SK-N-SH (cell line): ENCODE measurements around the gene RALGDS.

Experiments used
- ELF1 ChIP-seq: IDR thresholded peaks from 2 replicates; pipeline ENCODE4 v1.4.0; 2012
- EP300 ChIP-seq, 2 experiments: IDR thresholded peaks; 2 replicates each; pipeline versions ENCODE4 v1.4.0 to v1.6.1; 2012; ENCODE audit warnings: borderline replicate concordance in 1 of 2, low read depth in 1 of 2, low read length in 1 of 2
- EZH2phosphoT487 ChIP-seq: fragments of 200-600 bp; sonication (generic); IDR thresholded peaks from 2 replicates; pipeline ENCODE4 v1.6.1; 2017; ENCODE audit warnings: low read depth, mixed run types, mild to moderate bottlenecking, antibody characterized with exemption, moderate library complexity, borderline replicate concordance
- MXI1 ChIP-seq: IDR thresholded peaks from 2 replicates; pipeline ENCODE4 v1.6.1; 2012; ENCODE audit warnings: mild to moderate bottlenecking, low read depth, low read length, improper control_type of control experiment
- POLR2AphosphoS5 ChIP-seq: IDR thresholded peaks from 2 replicates; pipeline ENCODE4 v1.6.1; 2012; ENCODE audit warnings: low read depth, low read length
- TAF1 ChIP-seq: IDR thresholded peaks from 2 replicates; pipeline ENCODE4 v1.6.1; 2012; ENCODE audit warnings: low read depth, mild to moderate bottlenecking, low read length, moderate library complexity, borderline replicate concordance
- TCF12 ChIP-seq: IDR thresholded peaks from 2 replicates; pipeline ENCODE4 v1.4.0; 2012
- YY1 ChIP-seq: IDR thresholded peaks from 2 replicates; pipeline ENCODE4 v1.4.0; 2012; ENCODE audit warnings: low read depth, mild to moderate bottlenecking
- TF ChIP-seq, protein P1 (sequence below): fragments of 150-350 bp; IDR thresholded peaks from 2 replicates; pipeline ENCODE4 v1.6.1; 2017; ENCODE audit warnings: antibody characterized with exemption, low read length, low read depth, borderline replicate concordance
- TF ChIP-seq, protein P2 (sequence below): fragments of 200-600 bp; sonication (generic); IDR thresholded peaks from 2 replicates; pipeline ENCODE4 v1.6.1; 2017; ENCODE audit warnings: antibody characterized with exemption, mild to moderate bottlenecking, moderate library complexity
- TF ChIP-seq, protein P3 (sequence below): IDR thresholded peaks from 2 replicates; pipeline ENCODE4 v1.4.0; 2012; ENCODE audit warnings: low read depth
- TF ChIP-seq, protein P4 (sequence below): IDR thresholded peaks from 2 replicates; pipeline ENCODE4 v1.4.0; 2012; ENCODE audit warnings: low read depth, borderline replicate concordance
- TF ChIP-seq, protein P5 (sequence below): IDR thresholded peaks from 2 replicates; pipeline ENCODE4 v1.6.1; 2012; ENCODE audit warnings: mild to moderate bottlenecking, low read depth, low read length, moderate library complexity

DNA sequence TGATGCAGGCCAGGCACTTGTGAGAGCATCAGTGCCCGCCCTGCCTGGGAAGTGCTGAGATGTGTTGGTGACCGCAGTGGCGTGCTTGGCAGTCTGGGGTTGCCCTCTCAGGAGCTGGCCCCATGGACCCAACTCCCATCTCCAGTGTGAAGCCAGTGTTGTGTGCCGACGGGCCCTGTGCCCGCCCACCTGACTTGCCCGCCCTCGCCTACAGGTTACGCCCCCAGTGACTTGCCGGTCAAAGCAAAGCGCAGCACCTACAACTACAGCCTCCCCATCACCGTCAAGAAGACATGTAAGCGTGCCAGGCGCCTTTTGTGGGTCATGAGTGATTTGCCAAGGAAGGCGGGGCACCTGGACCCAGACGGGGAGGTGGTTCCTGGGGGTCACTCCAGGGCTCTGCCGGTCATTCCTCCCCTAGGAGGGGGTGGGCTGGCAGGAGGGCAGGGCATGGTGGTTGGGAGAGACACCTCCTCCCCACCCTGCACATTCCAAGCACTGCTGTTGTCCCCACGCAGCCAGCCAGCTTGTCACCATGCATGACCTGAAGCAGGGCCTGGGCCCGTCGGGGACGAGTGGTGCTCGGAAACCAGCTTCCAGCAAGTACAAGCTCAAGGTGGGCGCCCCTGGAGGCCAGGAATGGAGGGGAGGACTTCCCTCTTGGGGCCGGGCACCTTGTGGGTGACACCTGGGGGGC is 66.7 kb downstream of the RALGDS start:
- TF ChIP-seq, protein P1, sequence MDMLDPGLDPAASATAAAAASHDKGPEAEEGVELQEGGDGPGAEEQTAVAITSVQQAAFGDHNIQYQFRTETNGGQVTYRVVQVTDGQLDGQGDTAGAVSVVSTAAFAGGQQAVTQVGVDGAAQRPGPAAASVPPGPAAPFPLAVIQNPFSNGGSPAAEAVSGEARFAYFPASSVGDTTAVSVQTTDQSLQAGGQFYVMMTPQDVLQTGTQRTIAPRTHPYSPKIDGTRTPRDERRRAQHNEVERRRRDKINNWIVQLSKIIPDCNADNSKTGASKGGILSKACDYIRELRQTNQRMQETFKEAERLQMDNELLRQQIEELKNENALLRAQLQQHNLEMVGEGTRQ = no peak
- no peak for TF ChIP-seq TAF1
- TF ChIP-seq, protein P2, sequence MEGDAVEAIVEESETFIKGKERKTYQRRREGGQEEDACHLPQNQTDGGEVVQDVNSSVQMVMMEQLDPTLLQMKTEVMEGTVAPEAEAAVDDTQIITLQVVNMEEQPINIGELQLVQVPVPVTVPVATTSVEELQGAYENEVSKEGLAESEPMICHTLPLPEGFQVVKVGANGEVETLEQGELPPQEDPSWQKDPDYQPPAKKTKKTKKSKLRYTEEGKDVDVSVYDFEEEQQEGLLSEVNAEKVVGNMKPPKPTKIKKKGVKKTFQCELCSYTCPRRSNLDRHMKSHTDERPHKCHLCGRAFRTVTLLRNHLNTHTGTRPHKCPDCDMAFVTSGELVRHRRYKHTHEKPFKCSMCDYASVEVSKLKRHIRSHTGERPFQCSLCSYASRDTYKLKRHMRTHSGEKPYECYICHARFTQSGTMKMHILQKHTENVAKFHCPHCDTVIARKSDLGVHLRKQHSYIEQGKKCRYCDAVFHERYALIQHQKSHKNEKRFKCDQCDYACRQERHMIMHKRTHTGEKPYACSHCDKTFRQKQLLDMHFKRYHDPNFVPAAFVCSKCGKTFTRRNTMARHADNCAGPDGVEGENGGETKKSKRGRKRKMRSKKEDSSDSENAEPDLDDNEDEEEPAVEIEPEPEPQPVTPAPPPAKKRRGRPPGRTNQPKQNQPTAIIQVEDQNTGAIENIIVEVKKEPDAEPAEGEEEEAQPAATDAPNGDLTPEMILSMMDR = no peak
- TF ChIP-seq MXI1 = no peak
- no peak for TF ChIP-seq TCF12
- TF ChIP-seq, protein P3, sequence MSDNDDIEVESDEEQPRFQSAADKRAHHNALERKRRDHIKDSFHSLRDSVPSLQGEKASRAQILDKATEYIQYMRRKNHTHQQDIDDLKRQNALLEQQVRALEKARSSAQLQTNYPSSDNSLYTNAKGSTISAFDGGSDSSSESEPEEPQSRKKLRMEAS = no peak
- TF ChIP-seq, protein P4, sequence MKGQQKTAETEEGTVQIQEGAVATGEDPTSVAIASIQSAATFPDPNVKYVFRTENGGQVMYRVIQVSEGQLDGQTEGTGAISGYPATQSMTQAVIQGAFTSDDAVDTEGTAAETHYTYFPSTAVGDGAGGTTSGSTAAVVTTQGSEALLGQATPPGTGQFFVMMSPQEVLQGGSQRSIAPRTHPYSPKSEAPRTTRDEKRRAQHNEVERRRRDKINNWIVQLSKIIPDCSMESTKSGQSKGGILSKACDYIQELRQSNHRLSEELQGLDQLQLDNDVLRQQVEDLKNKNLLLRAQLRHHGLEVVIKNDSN = no peak
- no peak for TF ChIP-seq EP300 (IDR thresholded peaks at IDR 0.05; ENCODE audit: borderline replicate concordance in 1 of 2, low read depth in 1 of 2, low read length in 1 of 2)
- TF ChIP-seq POLR2AphosphoS5 = no peak
- TF ChIP-seq, protein P5, sequence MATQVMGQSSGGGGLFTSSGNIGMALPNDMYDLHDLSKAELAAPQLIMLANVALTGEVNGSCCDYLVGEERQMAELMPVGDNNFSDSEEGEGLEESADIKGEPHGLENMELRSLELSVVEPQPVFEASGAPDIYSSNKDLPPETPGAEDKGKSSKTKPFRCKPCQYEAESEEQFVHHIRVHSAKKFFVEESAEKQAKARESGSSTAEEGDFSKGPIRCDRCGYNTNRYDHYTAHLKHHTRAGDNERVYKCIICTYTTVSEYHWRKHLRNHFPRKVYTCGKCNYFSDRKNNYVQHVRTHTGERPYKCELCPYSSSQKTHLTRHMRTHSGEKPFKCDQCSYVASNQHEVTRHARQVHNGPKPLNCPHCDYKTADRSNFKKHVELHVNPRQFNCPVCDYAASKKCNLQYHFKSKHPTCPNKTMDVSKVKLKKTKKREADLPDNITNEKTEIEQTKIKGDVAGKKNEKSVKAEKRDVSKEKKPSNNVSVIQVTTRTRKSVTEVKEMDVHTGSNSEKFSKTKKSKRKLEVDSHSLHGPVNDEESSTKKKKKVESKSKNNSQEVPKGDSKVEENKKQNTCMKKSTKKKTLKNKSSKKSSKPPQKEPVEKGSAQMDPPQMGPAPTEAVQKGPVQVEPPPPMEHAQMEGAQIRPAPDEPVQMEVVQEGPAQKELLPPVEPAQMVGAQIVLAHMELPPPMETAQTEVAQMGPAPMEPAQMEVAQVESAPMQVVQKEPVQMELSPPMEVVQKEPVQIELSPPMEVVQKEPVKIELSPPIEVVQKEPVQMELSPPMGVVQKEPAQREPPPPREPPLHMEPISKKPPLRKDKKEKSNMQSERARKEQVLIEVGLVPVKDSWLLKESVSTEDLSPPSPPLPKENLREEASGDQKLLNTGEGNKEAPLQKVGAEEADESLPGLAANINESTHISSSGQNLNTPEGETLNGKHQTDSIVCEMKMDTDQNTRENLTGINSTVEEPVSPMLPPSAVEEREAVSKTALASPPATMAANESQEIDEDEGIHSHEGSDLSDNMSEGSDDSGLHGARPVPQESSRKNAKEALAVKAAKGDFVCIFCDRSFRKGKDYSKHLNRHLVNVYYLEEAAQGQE = no peak
- no peak for TF ChIP-seq YY1
- no peak for TF ChIP-seq EZH2phosphoT487
- no peak for TF ChIP-seq ELF1
